ENCODE data around the gene C6orf52. TPM values are rescaled to one million over a fixed set of nuclear protein-coding genes. Genes with fewer than 3 reads are reported as not detected.
A peak's percentile ranks its signal among the peaks of the same experiment; 100 is the strongest.
"Not testable (repeated sequence)": the region's sequence is repeated elsewhere in the genome, so short reads cannot be mapped to it uniquely, and the experiment has no call there.

Gene C6orf52
- total RNA-seq, 6 donors from 2014 or later, result 1.6 to 3.2 TPM; not detected in 4

DNA sequence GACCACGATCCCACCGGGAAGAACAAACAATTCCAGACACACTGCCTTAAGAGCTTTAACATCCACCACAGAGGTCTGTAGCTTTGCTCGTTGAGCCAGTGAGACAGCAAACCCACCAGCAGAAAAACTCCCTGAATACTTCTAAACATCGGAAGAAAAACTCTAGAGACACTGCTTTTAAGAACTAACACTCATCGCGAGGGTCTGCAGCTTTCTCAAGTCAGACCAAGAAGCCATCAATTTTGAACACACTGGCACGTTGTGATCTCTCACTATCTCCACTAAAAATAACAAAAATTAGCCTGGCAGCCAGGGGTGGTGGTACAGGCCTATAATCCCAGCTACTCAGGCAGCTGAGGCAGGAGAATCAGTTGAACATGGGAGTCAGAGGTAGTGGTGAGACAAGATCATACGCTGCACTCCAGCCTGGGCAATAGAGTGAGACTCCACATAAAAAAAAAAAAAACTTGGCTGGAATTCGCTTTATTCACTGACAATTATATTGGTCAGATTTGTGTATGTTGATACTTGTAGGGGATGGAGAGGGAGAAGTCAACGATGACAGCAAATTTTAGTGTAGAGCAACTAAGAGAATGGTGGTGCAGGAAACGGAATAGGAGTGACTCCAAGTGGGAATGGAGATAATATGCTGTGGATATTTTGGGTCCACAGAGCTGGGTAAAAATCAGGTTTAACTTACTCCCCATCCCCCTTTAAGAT, 27.6 kb upstream of the C6orf52 start:
- Histone ChIP-seq H3K27me3 (no peaks in the 10 kb centered on the region), H3K9me3 (no peaks in the 10 kb centered on the region), H3K4me3 (peak overlapping the region; percentile 15 to 82 (median 64)), H3K27ac (peak overlapping the region; percentile 81 to 88 (median 86)), H3K36me3 (peaks cover 2 to 14% (median 9%) of the 10 kb centered on the region in 4 donors), H3K4me1 (peaks cover 15 to 54% (median 25%) of the 10 kb centered on the region in 4 donors)
- no peak for TF ChIP-seq POLR2AphosphoS5 (IDR thresholded peaks at IDR 0.05)
- no peak for TF ChIP-seq EP300 (IDR thresholded peaks at IDR 0.05)
- TF ChIP-seq, protein P1, sequence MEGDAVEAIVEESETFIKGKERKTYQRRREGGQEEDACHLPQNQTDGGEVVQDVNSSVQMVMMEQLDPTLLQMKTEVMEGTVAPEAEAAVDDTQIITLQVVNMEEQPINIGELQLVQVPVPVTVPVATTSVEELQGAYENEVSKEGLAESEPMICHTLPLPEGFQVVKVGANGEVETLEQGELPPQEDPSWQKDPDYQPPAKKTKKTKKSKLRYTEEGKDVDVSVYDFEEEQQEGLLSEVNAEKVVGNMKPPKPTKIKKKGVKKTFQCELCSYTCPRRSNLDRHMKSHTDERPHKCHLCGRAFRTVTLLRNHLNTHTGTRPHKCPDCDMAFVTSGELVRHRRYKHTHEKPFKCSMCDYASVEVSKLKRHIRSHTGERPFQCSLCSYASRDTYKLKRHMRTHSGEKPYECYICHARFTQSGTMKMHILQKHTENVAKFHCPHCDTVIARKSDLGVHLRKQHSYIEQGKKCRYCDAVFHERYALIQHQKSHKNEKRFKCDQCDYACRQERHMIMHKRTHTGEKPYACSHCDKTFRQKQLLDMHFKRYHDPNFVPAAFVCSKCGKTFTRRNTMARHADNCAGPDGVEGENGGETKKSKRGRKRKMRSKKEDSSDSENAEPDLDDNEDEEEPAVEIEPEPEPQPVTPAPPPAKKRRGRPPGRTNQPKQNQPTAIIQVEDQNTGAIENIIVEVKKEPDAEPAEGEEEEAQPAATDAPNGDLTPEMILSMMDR (IDR thresholded peaks at IDR 0.05), result no peak
- TF ChIP-seq POLR2A (IDR thresholded peaks at IDR 0.05), result no peak
- WGBS, 2 donors, result 74 to 84% methylated on average over 11 of the region's 11 CpGs
- no peak for DNase-seq
- ATAC-seq (ENCODE audit: low FRiP score in 2 of 2), result no peak

DNA sequence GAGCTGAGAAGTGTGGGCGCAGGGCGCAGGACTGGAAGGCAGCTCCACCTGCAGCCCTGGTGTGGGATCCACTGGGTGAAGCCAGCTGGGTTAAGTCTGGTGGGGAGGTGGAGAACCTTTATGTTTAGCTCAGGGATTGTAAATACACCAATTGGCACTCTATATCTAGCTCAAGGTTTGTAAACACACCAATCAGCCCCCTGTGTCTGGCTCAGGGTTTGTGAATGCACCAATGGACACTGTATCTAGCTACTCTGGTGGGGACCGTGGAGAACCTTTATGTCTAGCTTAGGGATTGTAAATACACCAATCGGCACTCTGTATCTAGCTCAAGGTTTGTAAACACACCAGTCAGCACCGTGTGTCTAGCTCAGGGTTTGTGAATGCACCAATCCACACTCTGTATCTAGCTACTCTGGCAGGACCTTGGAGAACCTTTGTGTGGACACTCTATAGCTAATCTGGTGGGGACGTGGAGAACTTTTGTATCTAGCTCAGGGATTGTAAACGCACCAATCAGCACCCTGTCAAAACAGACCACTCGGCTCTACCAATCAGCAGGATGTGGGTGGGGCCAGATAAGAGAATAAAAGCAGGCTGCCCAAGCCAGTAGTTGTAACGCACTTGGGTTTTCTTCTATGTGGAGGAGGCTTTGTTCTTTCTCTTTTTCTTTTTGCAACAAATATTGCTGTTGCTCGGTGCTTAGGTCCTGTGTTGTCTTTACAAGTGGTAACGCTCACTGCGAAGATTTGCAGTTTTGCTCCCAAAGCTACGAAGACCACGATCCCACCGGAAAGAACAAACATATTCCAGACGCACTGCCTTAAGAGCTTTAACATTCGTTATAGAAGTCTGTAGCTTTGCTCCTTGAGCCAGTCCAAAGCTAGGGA, 26.8 kb upstream of the C6orf52 start:
- 83 to 85% methylated on average over 11 to 17 of the region's 17 CpGs for WGBS, 2 donors
- not testable (repeated sequence) for H3K27me3 ChIP-seq; ATAC-seq (ENCODE audit: low FRiP score in 2 of 2); H3K9me3 ChIP-seq; H3K36me3 ChIP-seq; DNase-seq
- Histone ChIP-seq H3K4me1 (peaks cover 15 to 49% (median 23%) of the 10 kb centered on the region in 4 donors), H3K27ac (peak overlapping the region; percentile 65 to 90 (median 76)), H3K4me3 (peak overlapping the region in 3 of 4 donors; percentile 64 to 72 (median 66))

DNA sequence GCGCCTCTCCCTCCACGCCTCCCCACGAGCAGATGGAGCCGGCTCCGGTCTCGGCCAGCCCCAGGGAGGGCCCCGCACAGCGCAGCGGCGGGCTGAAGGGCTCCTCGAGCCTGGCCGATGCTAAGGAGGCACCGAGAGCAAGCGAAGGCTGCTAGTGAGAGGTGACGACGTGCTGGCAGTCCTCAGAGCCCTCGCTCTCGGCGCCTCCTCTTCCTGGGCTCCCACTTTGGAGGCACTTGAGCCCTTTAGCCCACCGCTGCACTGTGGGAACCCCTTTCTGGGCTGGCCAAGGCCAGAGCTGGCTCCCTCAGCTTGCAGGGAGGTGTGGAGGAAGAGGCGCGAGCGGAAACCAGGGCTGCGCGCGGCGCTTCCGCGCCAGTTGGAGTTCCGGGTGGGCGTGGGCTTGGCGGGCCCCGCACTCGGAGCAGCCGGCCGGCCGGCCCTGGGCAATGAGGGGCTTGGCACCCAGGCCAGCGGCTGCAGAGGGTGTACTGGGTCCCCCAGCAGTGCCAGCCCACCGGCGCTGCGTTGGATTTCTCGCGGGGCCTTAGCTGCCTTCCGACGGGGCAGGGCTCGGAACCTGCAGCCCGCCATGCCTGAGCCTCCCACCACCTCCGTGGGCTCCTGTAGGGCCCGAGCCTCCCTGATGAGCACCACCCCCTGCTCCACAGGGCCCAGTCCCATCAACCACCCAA, 26.0 kb upstream of the C6orf52 start:
- Histone ChIP-seq H3K4me3 (peak overlapping the region; percentile 31 to 72 (median 65)), H3K9me3 (no peaks in the 10 kb centered on the region), H3K27ac (peak overlapping the region; percentile 65 to 90 (median 76)), H3K4me1 (peaks cover 15 to 47% (median 23%) of the 10 kb centered on the region in 4 donors), H3K27me3 (no peaks in the 10 kb centered on the region), H3K36me3 (peaks cover 0 to under 1% (median 0%) of the 10 kb centered on the region in 4 donors)
- peak in 2 of 4 donors; percentile 38 to 63 for TF ChIP-seq POLR2A (IDR thresholded peaks at IDR 0.05)
- peak; percentile 32 to 41 for TF ChIP-seq POLR2AphosphoS5 (IDR thresholded peaks at IDR 0.05)
- TF ChIP-seq, protein P1 (IDR thresholded peaks at IDR 0.05), result no peak
- DNase-seq (peak; percentile 58 to 93), ATAC-seq (ENCODE audit: low FRiP score in 2 of 2) (peak; percentile 25 to 52)
- 10 to 60% methylated on average over 2 to 30 of the region's 49 CpGs for WGBS, 2 donors

DNA sequence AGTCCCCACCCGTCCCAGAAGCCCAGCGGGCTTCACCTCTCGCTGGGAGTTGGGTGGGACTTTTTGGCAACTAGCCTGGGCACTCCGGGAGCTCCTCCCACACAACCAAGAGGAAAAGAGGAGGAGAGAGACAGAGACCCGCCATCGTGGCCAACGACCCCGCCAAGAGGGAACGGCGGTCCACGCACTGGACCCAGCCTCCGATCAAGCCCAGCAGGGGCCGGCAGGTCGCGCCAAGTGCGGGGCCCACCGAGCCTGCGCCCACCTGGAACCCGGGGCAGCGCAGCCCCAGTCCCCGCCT, 25.5 kb upstream of the C6orf52 start:
- Histone ChIP-seq H3K36me3 (no peaks in the 10 kb centered on the region), H3K4me3 (peak overlapping the region; percentile 31 to 72 (median 65)), H3K27me3 (no peaks in the 10 kb centered on the region), H3K9me3 (no peaks in the 10 kb centered on the region), H3K4me1 (peaks cover 15 to 45% (median 23%) of the 10 kb centered on the region in 4 donors), H3K27ac (peak overlapping the region; percentile 65 to 90 (median 76))
- 53 to 65% methylated on average over 4 to 10 of the region's 21 CpGs for WGBS, 2 donors
- DNase-seq (no peak), ATAC-seq (ENCODE audit: low FRiP score in 2 of 2) (peak in 1 of 2 donors; percentile 0)
- TF ChIP-seq POLR2AphosphoS5 (IDR thresholded peaks at IDR 0.05) (no peak), EP300 (IDR thresholded peaks at IDR 0.05) (no peak), POLR2A (IDR thresholded peaks at IDR 0.05) (no peak)
- TF ChIP-seq, protein P1 (IDR thresholded peaks at IDR 0.05), result no peak

All from upper lobe of left lung (tissue), 6 donors.